MG63 (cell line): Measurements from ENCODE around the gene LASP1. TPM values are rescaled to one million over a fixed set of nuclear protein-coding genes. Genes with fewer than 3 reads are reported as not detected.
A peak's percentile ranks its signal among the peaks of the same experiment; 100 is the strongest.
"Not testable (repeated sequence)": the region's sequence is repeated elsewhere in the genome, so short reads cannot be mapped to it uniquely, and the experiment has no call there.

Source experiments
- DNase-seq: peaks from one replicate; pipeline ENCODE4 v3.0.0-alpha.2; 2020
- H3K27me3 ChIP-seq: fragments of 250-450 bp; sonication (Bioruptor Pico); 2 replicates; pipeline ENCODE4 v1.5.1; 2020; ENCODE audit warnings: mild to moderate bottlenecking, moderate library complexity
- H3K36me3 ChIP-seq: fragments of 250-450 bp; sonication (Bioruptor Pico); 2 replicates; pipeline ENCODE4 v1.5.1; 2020; ENCODE audit warnings: mild to moderate bottlenecking, moderate library complexity
- H3K4me3 ChIP-seq: fragments of 250-450 bp; sonication (Bioruptor Pico); 2 replicates; pipeline ENCODE4 v1.5.1; 2020; ENCODE audit warnings: mild to moderate bottlenecking, moderate library complexity
- H3K9me3 ChIP-seq: fragments of 250-450 bp; sonication (Bioruptor Pico); 2 replicates; pipeline ENCODE4 v1.5.1; 2020; ENCODE audit warnings: mild to moderate bottlenecking, moderate library complexity
- total RNA-seq: library from RNA; depleted of rRNA; stranded (reverse); fragments of >200 nt; shearing (Covaris generic); gene quantifications from 2 replicates; pipeline ENCODE4 v1.2.3, GENCODE V29; 2014; ENCODE audit warnings: low replicate concordance

LASP1 gene
- total RNA-seq, 1 experiment from 2014 or later = 323 TPM

DNA sequence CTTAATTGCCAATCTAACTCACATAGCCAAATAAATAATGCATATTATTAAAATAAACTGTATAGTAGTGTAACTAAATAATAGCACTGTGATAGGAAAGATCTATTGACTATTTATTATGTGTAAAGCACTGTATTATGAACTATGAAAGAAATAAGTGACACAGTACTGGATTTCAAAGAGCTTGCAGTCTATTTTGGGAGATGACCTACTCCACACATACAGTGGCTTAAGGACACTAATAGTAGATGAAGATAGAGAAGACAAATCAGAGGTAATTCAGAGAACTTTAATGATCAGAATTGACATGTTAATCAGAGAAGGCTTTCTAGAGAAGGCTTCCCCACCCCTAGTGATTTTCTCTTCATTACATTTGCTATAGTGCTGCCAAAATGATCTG is 70.1 kb downstream of the LASP1 start:
- DNase-seq = no peak
- no peaks in the 10 kb centered on the region for H3K9me3 ChIP-seq
- no peaks in the 10 kb centered on the region for H3K36me3 ChIP-seq
- H3K4me3 ChIP-seq = no peak overlapping the region
- peaks cover 13% of the 10 kb centered on the region for H3K27me3 ChIP-seq

DNA sequence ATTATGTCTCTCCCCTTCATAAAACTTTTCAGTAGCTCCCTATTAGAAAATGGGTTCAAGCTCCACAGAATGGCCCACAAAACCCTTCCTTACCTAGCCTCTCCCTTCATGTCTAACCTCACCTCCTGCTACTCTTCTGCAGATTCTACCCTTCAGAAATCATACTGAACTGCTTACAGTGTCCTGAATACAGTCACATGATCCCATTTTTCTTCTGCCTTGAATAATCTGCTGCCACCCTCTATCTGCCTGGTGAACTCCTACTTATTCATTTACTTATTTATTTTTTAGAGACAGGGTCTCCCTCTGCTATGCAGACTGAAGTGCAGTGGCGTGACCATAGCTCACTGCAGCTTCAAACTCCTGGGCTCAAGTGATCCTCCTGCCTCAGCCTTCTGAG is 70.5 kb downstream of the LASP1 start:
- peaks cover 11% of the 10 kb centered on the region for H3K27me3 ChIP-seq
- H3K9me3 ChIP-seq = no peaks in the 10 kb centered on the region
- H3K36me3 ChIP-seq = no peaks in the 10 kb centered on the region
- no peak overlapping the region for H3K4me3 ChIP-seq
- DNase-seq = no peak

DNA sequence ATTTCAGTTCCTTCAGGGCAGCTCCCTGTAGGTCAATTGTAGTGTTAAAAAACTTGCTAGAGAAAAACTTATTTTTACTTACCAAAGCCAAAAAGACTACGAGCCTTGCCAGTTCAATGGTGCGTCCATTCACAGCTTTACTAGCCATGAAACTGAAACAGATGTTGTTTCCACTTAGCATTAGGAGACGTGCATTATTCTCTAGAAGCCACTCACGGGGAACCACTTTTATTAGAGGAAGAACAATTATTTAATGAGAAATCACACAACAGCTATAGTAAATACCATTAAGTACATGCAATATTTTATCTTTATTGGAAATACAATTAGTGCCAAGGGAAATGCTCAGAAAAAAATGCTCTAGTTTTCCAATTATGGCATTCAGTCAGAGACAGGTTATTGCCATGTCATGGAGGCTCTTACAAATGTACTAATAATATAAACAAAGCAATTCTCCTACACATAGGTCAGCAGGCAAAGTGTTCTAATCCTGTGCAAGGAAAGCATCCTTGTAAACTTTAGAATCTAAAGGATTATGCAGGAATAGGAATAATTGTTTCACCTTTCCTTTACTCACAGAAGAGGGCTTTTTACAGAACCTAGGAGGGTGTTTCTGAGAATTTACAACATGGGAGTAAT is 73.0 kb downstream of the LASP1 start:
- H3K9me3 ChIP-seq = no peaks in the 10 kb centered on the region
- H3K4me3 ChIP-seq = no peak overlapping the region
- no peak for DNase-seq
- no peaks in the 10 kb centered on the region for H3K36me3 ChIP-seq
- 0 out of 2 replicates have a peak, but pooled peaks cover 2% of the 10 kb centered on the region for H3K27me3 ChIP-seq

DNA sequence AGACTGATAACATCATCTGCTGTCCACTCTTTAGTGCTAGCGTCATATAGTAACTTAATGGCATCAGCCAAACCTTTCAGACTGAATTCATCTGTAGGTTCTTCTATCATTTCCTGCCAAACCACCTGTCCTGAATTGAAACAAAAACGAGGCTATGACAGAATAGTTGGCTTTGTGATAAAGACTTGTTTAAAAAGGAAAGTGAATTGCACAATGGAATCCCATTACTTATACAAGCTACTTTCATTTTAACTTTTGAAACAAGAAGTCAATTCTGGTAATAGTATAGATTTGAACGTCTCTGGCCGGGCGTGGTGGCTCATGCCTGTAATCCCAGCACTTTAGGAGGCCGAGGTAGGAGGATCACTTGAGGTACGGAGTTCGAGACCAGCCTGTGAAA is 73.7 kb downstream of the LASP1 start:
- no peaks in the 10 kb centered on the region for H3K36me3 ChIP-seq
- no peaks in the 10 kb centered on the region for H3K9me3 ChIP-seq
- no peak overlapping the region for H3K4me3 ChIP-seq
- 0 out of 2 replicates have a peak, but pooled peaks cover 2% of the 10 kb centered on the region for H3K27me3 ChIP-seq
- no peak for DNase-seq

DNA sequence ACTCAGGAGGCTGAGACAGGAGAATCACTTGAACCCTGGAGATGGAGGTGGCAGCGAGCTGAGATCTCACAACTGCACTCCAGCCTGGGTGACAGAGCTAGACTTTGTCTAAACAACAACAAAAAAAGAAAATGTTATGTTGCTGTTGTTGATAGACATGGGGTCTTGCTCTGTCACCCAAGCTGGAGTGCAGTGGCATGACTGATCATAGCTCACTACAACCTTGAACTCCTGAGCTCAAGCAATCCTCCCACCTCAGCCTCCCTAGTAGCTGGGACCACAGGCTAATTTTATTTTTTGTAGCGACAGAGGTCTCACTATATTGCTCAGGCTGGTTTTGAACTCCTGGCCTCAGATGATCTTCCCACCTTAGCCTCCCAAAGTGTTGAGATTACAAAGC is 77.3 kb downstream of the LASP1 start:
- DNase-seq = no peak
- Histone ChIP-seq H3K4me3 (no peak overlapping the region), H3K36me3 (no peaks in the 10 kb centered on the region), H3K9me3 (no peaks in the 10 kb centered on the region), H3K27me3 (0 out of 2 replicates have a peak, but pooled peaks cover 2% of the 10 kb centered on the region)

DNA sequence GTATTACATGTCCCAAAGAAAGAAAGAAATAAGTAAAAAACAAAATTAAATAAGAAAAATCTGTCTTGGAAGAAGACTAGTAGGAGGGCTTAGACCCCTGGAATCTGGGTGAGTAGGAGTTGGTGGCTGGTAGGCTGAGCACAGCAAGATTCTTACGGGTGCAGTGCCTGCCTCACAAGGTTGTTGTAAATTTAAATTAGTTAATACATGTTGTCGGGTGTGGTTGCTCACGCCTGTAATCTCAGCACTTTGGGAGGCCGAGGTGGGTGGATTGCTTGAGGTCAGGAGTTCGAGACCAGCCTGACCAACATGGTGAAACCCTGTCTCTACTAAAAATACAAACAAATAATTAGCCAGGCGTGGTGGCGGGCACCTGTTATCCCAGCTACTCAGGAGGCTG is 83.9 kb downstream of the LASP1 start:
- not testable (repeated sequence) for DNase-seq, H3K36me3 ChIP-seq, H3K4me3 ChIP-seq, H3K27me3 ChIP-seq, H3K9me3 ChIP-seq

DNA sequence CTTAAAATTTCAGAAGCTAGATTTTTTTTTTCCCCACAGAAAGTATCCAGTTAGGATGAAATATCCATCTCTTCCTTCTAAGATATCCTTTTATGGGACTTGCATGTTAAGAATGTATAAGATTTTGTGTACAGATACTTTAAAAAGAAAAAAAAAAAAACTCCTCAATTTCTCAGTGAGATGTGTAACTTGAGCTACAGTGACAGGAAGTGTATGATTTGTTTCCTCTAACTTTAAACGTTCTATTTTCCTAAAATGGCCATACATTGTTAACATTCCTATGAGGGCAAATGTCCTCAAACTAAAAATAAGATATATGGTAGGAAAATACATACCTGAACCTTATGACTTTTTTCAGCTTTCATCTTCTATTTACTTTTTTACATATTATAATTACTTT is 88.5 kb downstream of the LASP1 start:
- Histone ChIP-seq H3K36me3 (no peaks in the 10 kb centered on the region), H3K27me3 (no peaks in the 10 kb centered on the region), H3K9me3 (no peaks in the 10 kb centered on the region), H3K4me3 (no peak overlapping the region)
- no peak for DNase-seq

DNA sequence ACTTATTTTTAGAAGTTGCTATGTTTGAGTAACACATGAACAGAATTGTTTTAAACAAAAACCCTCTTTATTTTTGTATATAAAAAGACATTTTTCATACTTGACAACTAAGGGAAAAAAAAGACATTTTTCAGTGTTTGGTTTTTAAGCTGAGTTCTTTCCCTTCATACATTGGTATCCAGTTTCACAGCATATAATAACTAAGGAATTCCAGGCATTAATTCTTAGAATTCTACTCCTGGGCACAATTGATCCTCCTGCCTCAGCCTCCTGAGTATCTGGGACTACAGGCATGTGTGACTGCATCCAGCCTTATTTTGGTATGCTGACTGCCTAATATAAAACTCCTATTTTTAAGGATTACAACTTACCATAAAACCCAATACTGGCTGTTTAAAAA is 88.9 kb downstream of the LASP1 start:
- H3K9me3 ChIP-seq = no peaks in the 10 kb centered on the region
- H3K27me3 ChIP-seq = no peaks in the 10 kb centered on the region
- H3K36me3 ChIP-seq = no peaks in the 10 kb centered on the region
- no peak overlapping the region for H3K4me3 ChIP-seq
- DNase-seq = no peak

DNA sequence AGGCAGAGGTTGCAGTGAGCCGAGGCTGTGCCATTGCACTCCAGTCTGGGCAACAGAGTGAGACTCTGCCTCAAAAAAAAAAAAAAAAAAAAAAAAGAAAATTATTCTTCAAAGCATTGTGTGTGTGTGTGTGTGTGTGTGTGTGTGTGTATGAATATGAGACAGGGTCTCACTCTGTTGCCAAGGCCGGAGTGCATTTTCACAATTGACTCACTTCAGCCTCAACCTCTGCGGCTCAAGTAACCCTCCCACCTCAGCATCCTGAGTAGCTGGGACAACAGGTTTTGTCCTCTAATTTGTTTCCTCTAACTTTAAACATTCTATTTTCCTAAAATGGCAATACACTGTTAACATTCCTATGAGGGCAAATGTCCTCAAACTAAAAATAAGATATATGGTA is 89.7 kb downstream of the LASP1 start:
- H3K9me3 ChIP-seq = no peaks in the 10 kb centered on the region
- H3K27me3 ChIP-seq = no peaks in the 10 kb centered on the region
- no peaks in the 10 kb centered on the region for H3K36me3 ChIP-seq
- no peak for DNase-seq
- no peak overlapping the region for H3K4me3 ChIP-seq

DNA sequence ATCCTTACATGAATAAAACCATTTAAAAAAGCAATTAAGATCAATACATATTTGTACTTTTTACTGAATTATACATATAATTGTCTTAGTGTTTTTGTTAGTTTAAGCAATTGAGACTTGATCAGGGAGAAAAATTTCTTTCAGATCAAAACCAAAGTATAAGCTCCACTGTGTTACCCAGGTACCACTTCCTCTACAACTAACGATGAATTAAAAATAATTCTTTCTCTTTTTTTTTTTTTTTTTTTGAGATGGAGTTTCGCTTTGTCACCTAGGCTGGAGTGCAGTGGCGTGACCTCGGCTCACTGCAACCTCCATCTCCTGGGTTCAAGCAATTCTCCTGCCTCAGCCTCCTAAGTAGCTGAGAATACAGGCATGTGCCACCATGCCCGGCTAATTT is 90.5 kb downstream of the LASP1 start:
- no peak for DNase-seq
- no peaks in the 10 kb centered on the region for H3K36me3 ChIP-seq
- H3K9me3 ChIP-seq = no peaks in the 10 kb centered on the region
- no peaks in the 10 kb centered on the region for H3K27me3 ChIP-seq
- no peak overlapping the region for H3K4me3 ChIP-seq

DNA sequence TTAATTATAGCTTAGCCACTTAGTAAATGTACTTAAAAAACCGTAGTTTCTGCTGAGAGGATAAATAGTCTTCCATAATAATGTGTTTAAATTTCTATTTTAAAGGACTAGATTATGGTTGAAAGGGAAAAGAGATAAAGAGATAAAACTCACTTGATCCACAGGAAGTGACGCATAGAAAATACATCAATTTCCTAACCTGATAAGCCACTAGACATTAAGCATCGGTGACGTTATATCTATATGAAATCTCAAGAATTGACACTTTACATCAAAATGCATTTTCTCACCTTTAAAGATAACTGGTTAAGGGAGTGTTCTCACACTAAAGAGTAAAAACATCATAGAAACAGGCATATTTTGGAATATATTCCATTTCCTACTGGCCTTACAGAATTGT is 91.6 kb downstream of the LASP1 start:
- Histone ChIP-seq H3K9me3 (no peaks in the 10 kb centered on the region), H3K27me3 (no peaks in the 10 kb centered on the region), H3K36me3 (no peaks in the 10 kb centered on the region), H3K4me3 (no peak overlapping the region)
- DNase-seq = no peak

DNA sequence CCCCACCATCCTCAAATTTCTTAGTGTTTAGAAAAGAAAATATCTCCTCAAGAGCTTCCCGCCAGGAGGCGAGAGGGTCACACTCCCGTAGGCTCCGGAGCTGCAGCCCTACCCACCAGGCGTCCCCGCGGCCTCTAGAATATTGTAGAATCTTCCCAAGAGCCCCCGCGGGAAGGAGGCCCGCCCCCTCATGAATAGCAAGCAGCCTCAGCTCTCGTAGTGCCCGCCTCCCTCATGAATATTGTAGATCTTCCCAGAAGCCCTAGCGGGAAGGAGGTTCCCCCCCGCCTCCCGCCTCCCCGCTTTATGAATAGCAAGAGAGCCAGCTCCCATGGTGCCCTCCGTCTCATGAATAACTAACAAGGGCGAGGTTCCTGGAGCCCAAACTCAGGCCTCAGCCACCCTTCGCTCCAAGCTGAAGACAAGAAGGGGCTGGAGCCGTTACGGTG is 97.5 kb downstream of the LASP1 start, which contains the start of gene FBXO47:
Gene FBXO47, minus strand, starts transcription at position 114 of the 449 bp plus-strand sequence. CDS start 4,378 bp downstream, outside the sequence.
- H3K4me3 ChIP-seq = peak within 1 kb of the TSS; percentile 43

DNA sequence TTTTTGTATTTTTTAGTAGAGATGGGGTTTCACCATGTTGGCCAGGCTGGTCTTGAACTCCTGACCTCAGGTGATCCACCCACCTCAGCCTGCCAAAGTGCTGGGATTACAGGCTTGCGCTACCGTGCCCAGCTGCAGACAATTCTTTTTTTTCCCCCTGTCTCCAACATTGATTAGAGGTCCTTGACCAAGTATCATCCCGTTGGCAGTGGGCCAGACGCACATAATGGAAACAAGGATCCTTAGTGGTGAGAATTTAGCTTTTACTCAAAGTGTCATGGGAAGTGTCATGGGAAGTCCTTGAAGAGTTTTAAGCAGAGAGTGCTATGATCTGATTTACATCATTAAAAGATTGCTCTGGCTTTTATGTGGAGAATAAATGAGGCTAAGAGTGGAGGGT is 99.4 kb downstream of the LASP1 start:
- H3K27me3 ChIP-seq = no peaks in the 10 kb centered on the region
- no peak overlapping the region for H3K4me3 ChIP-seq
- no peaks in the 10 kb centered on the region for H3K9me3 ChIP-seq
- H3K36me3 ChIP-seq = no peaks in the 10 kb centered on the region
- DNase-seq = no peak

More for the DNA sequence above, 97.5 kb downstream of the LASP1 start, which contains the start of gene FBXO47:
- DNase-seq = peak; percentile 98
- Histone ChIP-seq H3K36me3 (no peaks in the 10 kb centered on the region), H3K27me3 (no peaks in the 10 kb centered on the region), H3K9me3 (no peaks in the 10 kb centered on the region)

DNA sequence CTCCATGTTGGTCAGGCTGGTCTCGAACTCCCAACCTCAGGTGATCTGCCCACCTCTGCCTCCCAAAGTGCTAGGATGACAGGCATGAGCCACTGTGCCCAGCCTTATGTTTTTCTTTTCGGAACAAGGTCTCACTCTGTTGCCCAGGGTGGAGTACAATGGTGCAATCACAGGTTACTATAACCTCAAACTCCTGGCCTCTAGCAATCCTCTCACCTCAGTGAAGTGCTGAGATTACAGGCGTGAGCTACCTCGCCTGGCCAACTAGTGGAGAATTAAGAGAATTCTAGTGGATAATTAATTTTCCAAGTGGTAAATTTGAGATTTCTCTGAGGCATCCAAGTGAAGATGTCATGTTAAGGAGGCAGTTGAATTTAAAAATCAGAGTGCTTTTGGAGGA is 100.3 kb downstream of the LASP1 start:
- no peak for DNase-seq
- Histone ChIP-seq H3K4me3 (no peak overlapping the region), H3K9me3 (no peaks in the 10 kb centered on the region), H3K27me3 (no peaks in the 10 kb centered on the region), H3K36me3 (no peaks in the 10 kb centered on the region)

DNA sequence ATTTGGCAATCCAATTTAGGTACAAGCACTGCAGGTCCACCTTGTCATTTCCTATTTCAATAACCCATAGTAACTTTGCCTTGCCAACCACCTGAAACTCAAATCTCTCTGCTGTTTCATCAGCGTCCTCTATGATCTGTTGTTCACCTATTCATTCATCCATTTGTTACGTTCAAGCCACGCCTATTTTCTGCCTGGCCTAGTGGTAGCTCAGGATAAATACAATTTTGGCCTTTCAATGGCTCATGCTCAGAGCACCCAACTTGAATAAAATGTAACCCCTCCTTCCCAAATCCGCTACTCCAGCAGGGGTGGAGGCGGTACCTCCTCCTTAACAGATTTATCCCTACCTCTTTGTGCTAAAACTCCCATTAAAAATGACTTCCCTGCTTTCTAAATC is 100.9 kb downstream of the LASP1 start:
- H3K4me3 ChIP-seq = no peak overlapping the region
- no peaks in the 10 kb centered on the region for H3K36me3 ChIP-seq
- no peaks in the 10 kb centered on the region for H3K9me3 ChIP-seq
- DNase-seq = no peak
- H3K27me3 ChIP-seq = no peaks in the 10 kb centered on the region
